ENCODE measurements around the gene PLXNA2. TPM values are rescaled to one million over a fixed set of nuclear protein-coding genes. Genes with fewer than 3 reads are reported as not detected.

The PLXNA2 gene
- total and polyA plus RNA-seq, 2 of the 8 experiments (the other 6 are each of a cell fraction or from before 2014, with no cell fraction given), result 0.33 to 1.5 TPM

- TF ChIP-seq SP1 (IDR thresholded peaks at IDR 0.05; ENCODE audit: low read depth, low read length) (no peak), SP4 (IDR thresholded peaks at IDR 0.05; ENCODE audit: low read length) (no peak), JUN (IDR thresholded peaks at IDR 0.05; ENCODE audit: low read depth, low read length) (no peak), TEAD4 (IDR thresholded peaks at IDR 0.05; ENCODE audit: low read depth, low read length) (no peak), SRF (IDR thresholded peaks at IDR 0.05; ENCODE audit: low read depth, low read length) (no peak), ASH2L (IDR thresholded peaks at IDR 0.05; ENCODE audit: low read length) (no peak), SUZ12 (IDR thresholded peaks at IDR 0.05; ENCODE audit: low read length) (no peak), SIX5 (IDR thresholded peaks at IDR 0.05; ENCODE audit: low read depth, low read length) (no peak), MAX (IDR thresholded peaks at IDR 0.05) (no peak)
Measured at GRCh38 chr1:208205216-208206013, 38.8 kb downstream of the PLXNA2 start (continued).
